ENCODE measurements around the gene CSNK1E.

GRCh38 chr22:38282397-38282796, 34.8 kb downstream of the CSNK1E start:
- TF ChIP-seq CTCF (conservative IDR thresholded peaks at IDR 0.05; ENCODE audit: low read length) = no peak
- TF ChIP-seq EZH2phosphoT487 (IDR thresholded peaks at IDR 0.05; ENCODE audit: borderline replicate concordance) = no peak

All from Loucy (cell line).